Mesenchymal stem cell (in vitro differentiated cells and primary cell): ENCODE measurements around the gene FAM114A1.

Experiments
- DNase-seq: peaks from one replicate; pipeline ENCODE4 v3.0.0-alpha.2; 2013
- H2AFZ ChIP-seq: one replicate; pipeline ENCODE4 v1.6.1; 2013; ENCODE audit warnings: low read depth, mild to moderate bottlenecking, control low read depth, inconsistent platforms, low read length, moderate library complexity
- H2AK5ac ChIP-seq: 2 replicates; pipeline ENCODE4 v1.6.1; 2013; ENCODE audit warnings: low read length, moderate library complexity, mild to moderate bottlenecking, inconsistent platforms; ENCODE audit not compliant: severe bottlenecking
- H2BK120ac ChIP-seq: one replicate; pipeline ENCODE4 v1.6.1; 2013; ENCODE audit warnings: low read depth, mild to moderate bottlenecking, inconsistent platforms, low read length, moderate library complexity
- H2BK12ac ChIP-seq, 2 experiments: one replicate each; pipeline ENCODE4 v1.6.1; 2013; ENCODE audit warnings: inconsistent platforms in 2 of 2, low read length in 2 of 2, mild to moderate bottlenecking in 2 of 2, moderate library complexity in 2 of 2, control low read depth in 1 of 2
- H2BK15ac ChIP-seq: one replicate; pipeline ENCODE4 v1.6.1; 2013; ENCODE audit warnings: mild to moderate bottlenecking, low read depth, inconsistent platforms; ENCODE audit not compliant: poor library complexity, severe bottlenecking
- H2BK5ac ChIP-seq: 2 replicates; pipeline ENCODE4 v1.6.1; 2013; ENCODE audit warnings: low read depth, mild to moderate bottlenecking, low read length, control low read depth, inconsistent platforms; ENCODE audit not compliant: poor library complexity, severe bottlenecking
- H3K14ac ChIP-seq, 2 experiments: one replicate each; pipeline ENCODE4 v1.6.1; 2013; ENCODE audit warnings: inconsistent platforms in 2 of 2, low read length in 2 of 2, control low read depth in 1 of 2, mild to moderate bottlenecking in 1 of 2, moderate library complexity in 1 of 2
- H3K18ac ChIP-seq, 2 experiments: one replicate each; pipeline ENCODE4 v1.6.1; 2013; ENCODE audit warnings: inconsistent platforms in 2 of 2, low read length in 2 of 2, control low read depth in 1 of 2, low read depth in 1 of 2, mild to moderate bottlenecking in 1 of 2
- H3K23ac ChIP-seq, 2 experiments: one replicate each; pipeline ENCODE4 v1.6.1; 2013; ENCODE audit warnings: inconsistent platforms in 2 of 2, low read length in 2 of 2, mild to moderate bottlenecking in 2 of 2, moderate library complexity in 2 of 2, control low read depth in 1 of 2
- H3K27ac ChIP-seq: 2 replicates; pipeline ENCODE4 v1.5.1; 2013; ENCODE audit warnings: mild to moderate bottlenecking, moderate library complexity, low read length, control low read depth, inconsistent platforms; ENCODE audit not compliant: poor library complexity, severe bottlenecking
- H3K27me3 ChIP-seq, 2 experiments: 2 replicates each; pipeline versions ENCODE4 v1.6.1 to v1.7.0; 2013; ENCODE audit warnings: low read length in 2 of 2, mild to moderate bottlenecking in 2 of 2, moderate library complexity in 2 of 2, control low read depth in 1 of 2, inconsistent platforms in 1 of 2; ENCODE audit not compliant: control insufficient read depth in 1 of 2, insufficient read depth in 1 of 2
- H3K36me3 ChIP-seq, 2 experiments: 2 replicates each; pipeline versions ENCODE4 v1.6.1 to v1.7.0; 2013; ENCODE audit warnings: low read length in 2 of 2, control low read depth in 1 of 2, inconsistent platforms in 1 of 2, low read depth in 1 of 2, mild to moderate bottlenecking in 1 of 2; ENCODE audit not compliant: insufficient read depth in 2 of 2, control insufficient read depth in 1 of 2
- H3K4ac ChIP-seq, 2 experiments: one replicate each; pipeline ENCODE4 v1.6.1; 2013; ENCODE audit warnings: inconsistent platforms in 2 of 2, low read length in 2 of 2, mild to moderate bottlenecking in 2 of 2, moderate library complexity in 2 of 2, control low read depth in 1 of 2, low read depth in 1 of 2
- H3K4me1 ChIP-seq: 2 replicates; pipeline ENCODE4 v1.6.1; 2013; ENCODE audit warnings: low read depth, low read length, control low read depth; ENCODE audit not compliant: control insufficient read depth, insufficient read depth
- H3K4me2 ChIP-seq: 2 replicates; pipeline ENCODE4 v1.6.1; 2013; ENCODE audit warnings: low read length, mild to moderate bottlenecking, inconsistent platforms; ENCODE audit not compliant: poor library complexity, severe bottlenecking
- H3K4me3 ChIP-seq, 2 experiments: 2 replicates each; pipeline versions ENCODE4 v1.5.1 to v1.7.0; 2013; ENCODE audit warnings: low read length in 2 of 2, mild to moderate bottlenecking in 2 of 2, control low read depth in 1 of 2, low read depth in 1 of 2; ENCODE audit not compliant: insufficient read depth in 1 of 2
- H3K79me1 ChIP-seq: replicated peaks from 2 replicates; pipeline ENCODE4 v1.6.1; 2013; ENCODE audit warnings: mild to moderate bottlenecking, control low read depth, low read length, inconsistent platforms; ENCODE audit not compliant: poor library complexity, severe bottlenecking
- H3K9ac ChIP-seq: 2 replicates; pipeline ENCODE4 v1.7.0; 2013; ENCODE audit warnings: mild to moderate bottlenecking, low read length, moderate library complexity
- H3K9me3 ChIP-seq: 2 replicates; pipeline ENCODE4 v1.7.0; 2013; ENCODE audit warnings: mild to moderate bottlenecking, low read length; ENCODE audit not compliant: control insufficient read depth
- H4K8ac ChIP-seq: one replicate; pipeline ENCODE4 v1.6.1; 2013; ENCODE audit warnings: inconsistent platforms, mild to moderate bottlenecking, low read length, moderate library complexity
- H4K91ac ChIP-seq: one replicate; pipeline ENCODE4 v1.6.1; 2013; ENCODE audit warnings: mild to moderate bottlenecking, low read length, inconsistent platforms
- WGBS: methylation state at CpG from one replicate; pipeline ENCODE4 v1.1.7; 2013; ENCODE audit warnings: mixed read lengths; 5-methylcytosine and 5-hydroxymethylcytosine counted together

FAM114A1 gene

DNA sequence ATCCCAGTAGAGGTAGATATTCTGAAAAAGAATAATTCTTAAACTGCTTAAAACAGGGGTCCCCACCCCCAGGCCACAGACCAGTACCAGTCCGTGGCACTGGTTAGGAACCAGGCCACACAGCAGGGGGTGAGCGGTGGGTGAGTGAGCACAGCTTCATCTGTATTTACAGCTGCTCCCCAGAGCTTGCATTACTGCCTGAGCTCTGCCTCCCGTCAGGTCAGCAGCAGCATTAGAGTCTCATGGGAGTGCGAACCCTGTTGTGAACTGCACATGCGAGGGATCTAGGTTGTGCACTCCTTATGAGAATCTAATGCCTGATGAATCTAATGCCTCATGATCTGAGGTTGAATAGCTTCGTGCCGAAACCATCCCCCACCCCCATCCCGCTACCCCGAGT is 76.8 kb downstream of the FAM114A1 start:
- Histone ChIP-seq H3K9ac (no peak overlapping the region), H4K8ac (no peak overlapping the region), H2AFZ (no peak overlapping the region), H3K14ac (no peak overlapping the region), H3K36me3 (peaks cover 22 to 67% of the 10 kb centered on the region in 2 experiments), H3K23ac (peak overlapping the region in 1 of 2 experiments; percentile 50), H2BK5ac (no peak overlapping the region), H3K4ac (no peak overlapping the region), H2BK15ac (no peak overlapping the region), H3K18ac (peak overlapping the region in 1 of 2 experiments; percentile 60), H2AK5ac (no peak overlapping the region), H2BK120ac (no peak overlapping the region), H2BK12ac (peak overlapping the region in 1 of 2 experiments; percentile 96), H3K4me2 (no peak overlapping the region), H3K4me3 (no peak overlapping the region), H3K79me1 (peaks cover 8% of the 10 kb centered on the region), H3K4me1 (peaks cover 6% of the 10 kb centered on the region), H3K27ac (peak overlapping the region; percentile 13), H3K9me3 (no peaks in the 10 kb centered on the region), H4K91ac (peak overlapping the region; percentile 3), H3K27me3 (no peaks in the 10 kb centered on the region)
- WGBS = 91% methylated on average over 7 of the region's 9 CpGs
- no peak for DNase-seq

DNA sequence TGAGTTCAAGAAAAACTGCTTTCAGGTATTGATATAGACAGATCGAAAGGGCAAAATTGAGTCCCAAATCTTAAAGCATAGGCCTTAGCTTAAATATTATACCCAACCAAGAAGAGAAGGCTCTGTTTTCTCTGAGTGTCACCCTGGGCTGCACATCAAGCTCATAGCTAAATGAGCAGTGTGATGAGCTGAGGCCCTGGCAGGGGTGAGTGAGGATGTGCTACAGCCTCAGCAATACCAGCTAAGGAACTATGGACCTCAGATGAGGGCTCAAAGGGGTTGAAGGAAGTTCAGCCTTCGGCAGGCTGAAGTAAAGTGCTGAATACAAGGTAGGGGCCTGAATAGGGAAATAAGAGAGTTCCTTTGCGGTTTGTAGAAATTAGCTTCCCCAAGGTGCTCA is 79.3 kb downstream of the FAM114A1 start:
- Histone ChIP-seq H3K4ac (no peak overlapping the region), H2BK15ac (no peak overlapping the region), H4K91ac (no peak overlapping the region), H2AFZ (no peak overlapping the region), H3K79me1 (peaks cover 2% of the 10 kb centered on the region), H3K18ac (no peak overlapping the region), H2BK5ac (no peak overlapping the region), H3K4me2 (no peak overlapping the region), H3K9ac (peak overlapping the region; percentile 14), H3K36me3 (peaks cover 18 to 44% of the 10 kb centered on the region in 2 experiments), H3K27ac (no peak overlapping the region), H2BK12ac (peak overlapping the region in 1 of 2 experiments; percentile 77), H2AK5ac (no peak overlapping the region), H4K8ac (no peak overlapping the region), H3K4me1 (peaks cover 6% of the 10 kb centered on the region), H3K14ac (no peak overlapping the region), H3K9me3 (no peaks in the 10 kb centered on the region), H3K4me3 (no peak overlapping the region), H3K27me3 (no peaks in the 10 kb centered on the region), H2BK120ac (no peak overlapping the region), H3K23ac (no peak overlapping the region)
- 95% methylated on average over 3 of the region's 3 CpGs for WGBS
- no peak for DNase-seq

DNA sequence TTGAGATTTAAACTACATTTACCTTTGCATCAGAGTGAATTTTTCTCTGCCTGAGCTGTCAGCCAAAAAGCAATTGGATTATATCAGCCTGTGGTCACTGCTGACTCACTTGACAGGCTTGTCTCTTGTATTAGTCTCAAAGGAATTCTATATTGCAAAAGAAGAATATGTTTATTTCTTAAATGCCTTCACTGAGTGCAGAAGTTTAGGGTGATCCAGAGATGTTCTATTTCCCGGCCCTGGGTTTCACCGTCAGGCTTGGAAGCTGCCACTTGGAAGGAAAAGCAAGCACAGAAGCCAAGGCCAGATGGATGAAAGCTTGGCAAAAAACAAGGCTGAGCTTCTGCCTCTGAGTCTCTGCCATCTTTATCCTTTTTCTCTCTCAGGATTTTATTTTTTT is 80.9 kb downstream of the FAM114A1 start:
- Histone ChIP-seq H4K91ac (no peak overlapping the region), H3K79me1 (no peaks in the 10 kb centered on the region), H3K4ac (no peak overlapping the region), H3K4me1 (peaks cover 4% of the 10 kb centered on the region), H3K4me3 (no peak overlapping the region), H3K27me3 (no peaks in the 10 kb centered on the region), H3K4me2 (no peak overlapping the region), H3K27ac (peak overlapping the region; percentile 70), H4K8ac (no peak overlapping the region), H2BK15ac (no peak overlapping the region), H2AK5ac (no peak overlapping the region), H2BK12ac (no peak overlapping the region), H3K23ac (no peak overlapping the region), H3K14ac (no peak overlapping the region), H3K18ac (no peak overlapping the region), H2BK5ac (peak overlapping the region; percentile 24), H3K36me3 (peaks cover 11 to 29% of the 10 kb centered on the region in 2 experiments), H2BK120ac (no peak overlapping the region), H2AFZ (no peak overlapping the region), H3K9me3 (no peaks in the 10 kb centered on the region), H3K9ac (peak overlapping the region; percentile 53)
- 0% methylated on average over 2 of the region's 2 CpGs for WGBS
- peak; percentile 90 for DNase-seq

DNA sequence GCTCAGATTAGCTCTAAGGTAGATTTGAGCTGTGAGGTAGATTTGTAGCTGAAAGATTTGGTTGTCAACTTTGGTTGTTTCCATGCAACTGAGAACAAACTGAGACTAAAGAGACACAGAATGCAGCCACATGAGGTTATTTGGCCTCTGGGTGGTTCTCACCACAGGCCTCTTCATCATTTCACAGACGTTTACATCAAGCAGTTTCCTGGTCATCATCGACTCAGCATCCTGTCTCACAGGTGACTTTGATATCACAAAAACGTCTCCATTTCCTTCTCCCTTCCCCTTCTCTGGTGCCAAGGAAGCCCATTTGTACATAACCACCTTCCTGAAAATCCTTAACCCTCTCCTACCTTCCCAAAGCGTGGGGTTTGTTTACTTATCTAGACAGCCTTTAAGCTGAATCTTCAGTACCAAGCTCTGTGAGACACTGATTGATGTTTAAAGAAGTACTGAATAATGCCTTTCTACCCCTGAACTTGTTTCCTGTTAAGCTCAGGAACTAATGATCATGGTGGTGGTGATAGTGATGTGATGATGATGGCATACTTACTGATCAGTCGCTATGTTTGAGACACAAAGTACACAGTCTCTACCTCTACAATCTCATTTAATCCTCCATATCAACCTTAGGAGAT is 81.9 kb downstream of the FAM114A1 start:
- Histone ChIP-seq H3K14ac (no peak overlapping the region), H3K4ac (peak overlapping the region in 1 of 2 experiments; percentile 69), H2BK120ac (no peak overlapping the region), H3K9me3 (no peaks in the 10 kb centered on the region), H3K4me2 (no peak overlapping the region), H3K4me1 (peaks cover 2% of the 10 kb centered on the region), H2AFZ (no peak overlapping the region), H2BK15ac (no peak overlapping the region), H3K79me1 (no peaks in the 10 kb centered on the region), H3K4me3 (no peak overlapping the region), H2BK5ac (no peak overlapping the region), H4K8ac (no peak overlapping the region), H2AK5ac (peak overlapping the region; percentile 39), H3K23ac (no peak overlapping the region), H3K27me3 (no peaks in the 10 kb centered on the region), H3K36me3 (peaks cover 9 to 21% of the 10 kb centered on the region in 2 experiments), H3K9ac (peak overlapping the region; percentile 53), H3K18ac (peak overlapping the region in 1 of 2 experiments; percentile 26), H2BK12ac (peak overlapping the region in 1 of 2 experiments; percentile 54), H4K91ac (no peak overlapping the region), H3K27ac (no peak overlapping the region)
- peak; percentile 58 for DNase-seq
- 20% methylated on average over 4 of the region's 5 CpGs for WGBS
